B cell (primary cell): ENCODE measurements around the gene MCM7. TPM values are rescaled to one million over a fixed set of nuclear protein-coding genes. Genes with fewer than 3 reads are reported as not detected.
"Not testable (repeated sequence)": the region's sequence is repeated elsewhere in the genome, so short reads cannot be mapped to it uniquely, and the experiment has no call there.

Source experiments
- ATAC-seq: fragments of 200-7000 bp; cut with Tn5 transposase; one replicate; pipeline ENCODE4 v1.10.0; 2021; ENCODE audit warnings: low read depth, mild to moderate bottlenecking, moderate number of reproducible peaks, moderate library complexity
- CTCF ChIA-PET: fragments of 350-600 bp; sonication (Branson Sonifier 250); formaldehyde crosslinking; loops from one replicate; lab custom pipeline; 2021; ENCODE audit warnings: antibody characterized with exemption, inconsistent platforms; lab: Charles Lee
- POLR2A ChIA-PET: fragments of 350-600 bp; sonication (Branson Sonifier 250); formaldehyde crosslinking; loops from one replicate; lab custom pipeline; 2021; ENCODE audit warnings: antibody characterized with exemption; lab: Charles Lee
- DNase-seq: peaks from one replicate; pipeline ENCODE4 v3.0.0; 2013
- H2AFZ ChIP-seq: 2 replicates; pipeline ENCODE4 v1.6.1; 2012; ENCODE audit warnings: mild to moderate bottlenecking, low read depth, low read length; ENCODE audit not compliant: insufficient read depth, poor library complexity, severe bottlenecking
- H3K27ac ChIP-seq, 2 donors: 1 replicate in 1 of 2; 2 replicates in 1 of 2; pipeline ENCODE4 v1.5.1; 2012 to 2013; ENCODE audit warnings: low read length in 2 of 2, mild to moderate bottlenecking in 2 of 2, moderate library complexity in 1 of 2
- H3K27me3 ChIP-seq, 4 experiments: fragments of 200-600 bp in 1 of 4; sonication (generic) in 1 of 4; replicated peaks in 1 of 4; 1 replicate in 2 of 4; 2 replicates in 2 of 4; pipeline versions ENCODE4 v1.6.1 to v1.7.0; 2013 to 2016; ENCODE audit warnings: low read length in 3 of 4, mild to moderate bottlenecking in 2 of 4, mixed read lengths in 1 of 4, moderate library complexity in 1 of 4; ENCODE audit not compliant: insufficient read depth in 4 of 4, control insufficient read depth in 3 of 4; ENCODE audit errors: control extremely low read depth in 1 of 4
- H3K36me3 ChIP-seq, 2 experiments: replicated peaks in 1 of 2; 1 replicate in 1 of 2; 2 replicates in 1 of 2; pipeline versions ENCODE4 v1.6.1 to v1.7.1; 2013; ENCODE audit warnings: low read length in 1 of 2; ENCODE audit not compliant: insufficient read depth in 2 of 2, control insufficient read depth in 1 of 2; ENCODE audit errors: control extremely low read depth in 1 of 2, extremely low read depth in 1 of 2
- H3K4me1 ChIP-seq, 2 donors: fragments of 200-600 bp in 1 of 2; sonication (generic) in 1 of 2; 1 replicate in 1 of 2; 2 replicates in 1 of 2; pipeline versions ENCODE4 v1.5.1 to v1.6.1; 2013 to 2017; ENCODE audit warnings: low read length in 2 of 2; ENCODE audit not compliant: control insufficient read depth in 2 of 2, insufficient read depth in 2 of 2
- H3K4me2 ChIP-seq: replicated peaks from 2 replicates; pipeline ENCODE3; 2012; ENCODE audit warnings: mild to moderate bottlenecking, low read depth, low read length; ENCODE audit not compliant: poor library complexity, severe bottlenecking
- H3K4me3 ChIP-seq, 5 experiments: fragments of 200-600 bp in 1 of 5; sonication (generic) in 1 of 5; 1 replicate in 3 of 5; 2 replicates in 2 of 5; pipeline versions ENCODE4 v1.5.1 to v1.7.0; 2011 to 2016; ENCODE audit warnings: low read length in 4 of 5, mild to moderate bottlenecking in 4 of 5, low read depth in 2 of 5, control low read depth in 1 of 5, moderate library complexity in 1 of 5; ENCODE audit not compliant: insufficient read depth in 1 of 5; ENCODE audit errors: control extremely low read depth in 1 of 5, extremely low read depth in 1 of 5
- H3K79me2 ChIP-seq: fragments of 200-600 bp; sonication (generic); one replicate; pipeline ENCODE4 v1.6.0; 2016; ENCODE audit warnings: low read length; ENCODE audit not compliant: control insufficient read depth, insufficient read depth
- H3K9ac ChIP-seq: fragments of 200-600 bp; sonication (generic); 2 replicates; pipeline ENCODE4 v1.6.1; 2017; ENCODE audit warnings: mild to moderate bottlenecking, low read length, moderate library complexity
- H3K9me3 ChIP-seq, 3 donors: one replicate each; pipeline versions ENCODE4 v1.6.1 to v1.7.1; 2013; ENCODE audit warnings: low read length in 2 of 3; ENCODE audit not compliant: control insufficient read depth in 2 of 3, insufficient read depth in 1 of 3; ENCODE audit errors: control extremely low read depth in 1 of 3
- H4K20me1 ChIP-seq: 2 replicates; pipeline ENCODE4 v1.6.0; 2012; ENCODE audit warnings: mild to moderate bottlenecking, low read length; ENCODE audit not compliant: insufficient read depth, control insufficient read depth, poor library complexity, severe bottlenecking
- H3K27ac Mint-ChIP-seq: one replicate; pipeline ENCODE4 v1.8.0; 2021; ENCODE audit warnings: mixed read lengths
- H3K27me3 Mint-ChIP-seq: one replicate; pipeline ENCODE4 v1.8.0; 2021; ENCODE audit warnings: mixed read lengths
- H3K4me1 Mint-ChIP-seq: one replicate; pipeline ENCODE4 v1.8.0; 2021; ENCODE audit warnings: mixed read lengths
- H3K4me3 Mint-ChIP-seq: one replicate; pipeline ENCODE4 v1.8.0; 2021; ENCODE audit warnings: mixed read lengths
- H3K9me3 Mint-ChIP-seq: one replicate; pipeline ENCODE4 v1.8.0; 2022; ENCODE audit warnings: mixed read lengths; ENCODE audit not compliant: insufficient read depth
- CTCF ChIP-seq: fragments of 200-600 bp; IDR thresholded peaks from one replicate; pipeline ENCODE4 v1.8.0; 2022; ENCODE audit warnings: antibody characterized with exemption, mild to moderate bottlenecking
- EZH2 ChIP-seq: IDR thresholded peaks from 2 replicates; pipeline ENCODE4 v1.6.1; 2012; ENCODE audit warnings: borderline replicate concordance, low read depth, mild to moderate bottlenecking, moderate library complexity, low read length; ENCODE audit not compliant: insufficient read depth, poor library complexity, severe bottlenecking
- WGBS: methylation state at CpG from one replicate; pipeline ENCODE4 v1.1.5; 2013; ENCODE audit warnings: missing lambda C conversion rate; ENCODE audit not compliant: insufficient coverage; 5-methylcytosine and 5-hydroxymethylcytosine counted together
- intact Hi-C: fragments of 100-400 bp; cut with micrococcal nuclease; formaldehyde crosslinking; loops from one replicate; pipeline ENCODE4 v1.10.0; 2022
- polyA plus RNA-seq: library from polyadenylated mRNA; depleted of rRNA; stranded (reverse); fragments of >200 nt; gene quantifications from 2 replicates; pipeline ENCODE4 v1.2.3, GENCODE V29; 2012
- total RNA-seq, 2 donors: library from RNA; stranded (reverse); fragments of 120-200 nt in 1 of 2; gene quantifications; 1 replicate in 1 of 2; 2 replicates in 1 of 2; pipeline versions ENCODE4 v1.2.3 to v1.2.4, GENCODE V29; 2013 to 2022

MCM7 gene
- total and polyA plus RNA-seq, 2 donors (not counting 1 experiment from before 2014, with no cell fraction given) = 154 to 171 TPM

GRCh38 chr7:100130608-100131453 lies 29.6 kb upstream of the MCM7 start:
- peak; percentile 19 for ATAC-seq
- no peaks in the 10 kb centered on the region for H3K27me3 Mint-ChIP-seq

GRCh38 chr7:100130220-100130607 lies 29.0 kb upstream of the MCM7 start:
- H3K4me1 Mint-ChIP-seq = peaks cover 27% of the 10 kb centered on the region
- not testable (repeated sequence) for H3K4me3 Mint-ChIP-seq, H3K9me3 ChIP-seq, ATAC-seq, H3K36me3 ChIP-seq, H3K27me3 ChIP-seq, H4K20me1 ChIP-seq, H3K9me3 Mint-ChIP-seq, H3K4me3 ChIP-seq, H3K27ac Mint-ChIP-seq, DNase-seq, H3K27me3 Mint-ChIP-seq, H3K27ac ChIP-seq, H3K4me2 ChIP-seq, H3K9ac ChIP-seq, H2AFZ ChIP-seq
- H3K79me2 ChIP-seq = peaks cover 11% of the 10 kb centered on the region
- peaks cover 20 to 33% of the 10 kb centered on the region in 2 donors for H3K4me1 ChIP-seq
- CTCF ChIA-PET = interaction anchor here (0.6 to 6.6 kb wide), 26 partner anchors 8 to 605 kb away, joined by 3 to 52 read pairs (median 4); partner anchors contain the start of genes AP4M1, GPC2, MCM7 and STAG3
- POLR2A ChIA-PET = interaction anchor here (0.9 kb wide), 1 partner anchor 47 kb away, joined by 3 read pairs; the partner anchor contains the start of genes GPC2 and STAG3
- intact Hi-C loops = loop anchor here (2.0 kb wide), 2 partner anchors 139 to 217 kb away; no protein-coding TSS in a partner anchor
- WGBS = 100% methylated on average over 1 of the region's 1 CpG

More at GRCh38 chr7:100130608-100131453, 29.6 kb upstream of the MCM7 start:
- H3K27ac ChIP-seq = no peak overlapping the region
- H4K20me1 ChIP-seq = no peaks in the 10 kb centered on the region
- no peaks in the 10 kb centered on the region for H3K9me3 ChIP-seq
- intact Hi-C loops = loop anchor here (2.0 kb wide), 2 partner anchors 140 to 218 kb away; no protein-coding TSS in a partner anchor
- H3K27me3 ChIP-seq = no peaks in the 10 kb centered on the region
- Mint-ChIP-seq H3K27ac (no peak overlapping the region), H3K4me1 (peaks cover 23% of the 10 kb centered on the region), H3K9me3 (no peaks in the 10 kb centered on the region), H3K4me3 (no peak overlapping the region)
- DNase-seq = peak; percentile 85
- H2AFZ ChIP-seq = peak overlapping the region; percentile 57
- TF ChIP-seq CTCF (peak; percentile 98), EZH2 (no peak)
- H3K4me2 ChIP-seq = peak overlapping the region; percentile 56
- H3K79me2 ChIP-seq = peaks cover 5% of the 10 kb centered on the region
- ChIA-PET POLR2A (interaction anchor here (0.9 kb wide), 2 partner anchors 29 to 47 kb away, joined by 3 to 6 read pairs; partner anchors contain the start of genes GPC2 and STAG3), CTCF (interaction anchor here (0.6 to 6.6 kb wide), 33 partner anchors 8 to 604 kb away, joined by 3 to 52 read pairs (median 4); partner anchors contain the start of genes AP4M1, GPC2, LAMTOR4 and MCM7)
- H3K9ac ChIP-seq = no peak overlapping the region
- no peaks in the 10 kb centered on the region for H3K36me3 ChIP-seq
- WGBS = 16% methylated on average over 24 of the region's 24 CpGs
- no peak overlapping the region for H3K4me3 ChIP-seq
- H3K4me1 ChIP-seq = peaks cover 15 to 27% of the 10 kb centered on the region in 2 donors
